GM23338 (cell line): Measurements from ENCODE around the gene GUCY2C. TPM values are rescaled to one million over a fixed set of nuclear protein-coding genes. Genes with fewer than 3 reads are reported as not detected.

Experiments
- ATAC-seq: fragments of 200-7000 bp; cut with Tn5 transposase; 3 replicates; pipeline ENCODE4 v1.9.1; 2020
- DNase-seq: peaks from one replicate; pipeline ENCODE4 v3.0.0-alpha.2; 2015; ENCODE audit warnings: low spot score
- H2AFZ ChIP-seq: fragments of 200-600 bp; sonication (generic); 2 replicates; pipeline ENCODE4 v1.8.0; 2016; ENCODE audit warnings: antibody characterized with exemption, mild to moderate bottlenecking, moderate library complexity
- H3F3A ChIP-seq: fragments of 200-600 bp; sonication (generic); replicated peaks from 2 replicates; pipeline ENCODE4 v1.8.0; 2017; ENCODE audit warnings: antibody characterized with exemption, mixed run types, low read depth
- H3K27ac ChIP-seq: fragments of 200-600 bp; sonication (generic); 2 replicates; pipeline ENCODE4 v1.6.1; 2016; ENCODE audit warnings: low read depth
- H3K27me3 ChIP-seq: fragments of 200-600 bp; sonication (generic); 2 replicates; pipeline ENCODE4 v1.8.0; 2016; ENCODE audit warnings: mild to moderate bottlenecking, mixed run types, moderate library complexity; ENCODE audit not compliant: insufficient read depth
- H3K36me3 ChIP-seq: fragments of 200-600 bp; sonication (generic); 2 replicates; pipeline ENCODE4 v1.8.0; 2016; ENCODE audit warnings: mild to moderate bottlenecking; ENCODE audit not compliant: insufficient read depth
- H3K4me1 ChIP-seq: fragments of 200-600 bp; sonication (generic); 2 replicates; pipeline ENCODE4 v1.8.0; 2016; ENCODE audit warnings: mild to moderate bottlenecking, moderate library complexity; ENCODE audit not compliant: insufficient read depth
- H3K4me2 ChIP-seq: fragments of 200-600 bp; sonication (generic); 2 replicates; pipeline ENCODE4 v1.7.1; 2017; ENCODE audit warnings: mixed run types
- H3K4me3 ChIP-seq: fragments of 200-600 bp; sonication (generic); 2 replicates; pipeline ENCODE4 v1.6.1; 2016; ENCODE audit warnings: mixed run types
- H3K79me2 ChIP-seq: fragments of 200-600 bp; sonication (generic); replicated peaks from 2 replicates; pipeline ENCODE4 v1.8.0; 2017; ENCODE audit warnings: mild to moderate bottlenecking; ENCODE audit not compliant: insufficient read depth
- H3K9me2 ChIP-seq: fragments of 200-600 bp; sonication (generic); 2 replicates; pipeline ENCODE4 v1.8.0; 2017; ENCODE audit not compliant: insufficient read depth
- H4K20me1 ChIP-seq: fragments of 200-600 bp; sonication (generic); replicated peaks from 2 replicates; pipeline ENCODE4 v1.8.0; 2017; ENCODE audit warnings: mild to moderate bottlenecking; ENCODE audit not compliant: insufficient read depth
- H3K27ac Mint-ChIP-seq: 2 replicates; pipeline ENCODE4 v1.8.0; 2020; ENCODE audit warnings: inconsistent platforms, mild to moderate bottlenecking, moderate library complexity, mixed read lengths
- H3K27me3 Mint-ChIP-seq: 3 replicates; pipeline ENCODE4 v1.8.0; 2022; ENCODE audit warnings: low read depth, mild to moderate bottlenecking, moderate library complexity, mixed read lengths, inconsistent platforms; ENCODE audit not compliant: insufficient read depth, poor library complexity
- H3K36me3 Mint-ChIP-seq: 3 replicates; pipeline ENCODE4 v1.8.0; 2021; ENCODE audit warnings: low read depth, mild to moderate bottlenecking, inconsistent platforms, moderate library complexity, mixed read lengths
- H3K4me1 Mint-ChIP-seq: 3 replicates; pipeline ENCODE4 v1.8.0; 2020; ENCODE audit warnings: mild to moderate bottlenecking, inconsistent platforms, mixed read lengths
- H3K4me3 Mint-ChIP-seq: 3 replicates; pipeline ENCODE4 v1.8.0; 2021; ENCODE audit warnings: moderate library complexity, mild to moderate bottlenecking, inconsistent platforms, mixed read lengths
- H3K9me3 Mint-ChIP-seq: 3 replicates; pipeline ENCODE4 v1.8.0; 2020; ENCODE audit warnings: moderate library complexity, mild to moderate bottlenecking, inconsistent platforms, mixed read lengths
- CTCF ChIP-seq, 2 experiments: fragments of 200-600 bp in 1 of 2; sonication (generic) in 1 of 2; conservative IDR thresholded peaks; 2 replicates each; pipeline versions ENCODE4 v1.5.1 to v1.6.1; 2016 to 2017; ENCODE audit warnings: antibody characterized with exemption in 2 of 2, low read depth in 2 of 2, mild to moderate bottlenecking in 2 of 2, moderate library complexity in 1 of 2
- EZH2phosphoT487 ChIP-seq: fragments of 200-600 bp; sonication (generic); IDR thresholded peaks from one replicate; pipeline ENCODE4 v1.8.1; 2018; ENCODE audit warnings: antibody characterized with exemption; ENCODE audit not compliant: unreplicated experiment
- ZNF462 ChIP-seq: fragments of 250-450 bp; sonication (Bioruptor Pico); IDR thresholded peaks from 2 replicates; pipeline ENCODE4 v1.5.0; 2020; ENCODE audit warnings: mild to moderate bottlenecking, moderate library complexity
- polyA plus RNA-seq: library from polyadenylated mRNA; unstranded; fragments of >200 nt; fragmentation: Nextera tagmentation; extraction: Ambion mirVana; gene quantifications from 2 replicates; pipeline ENCODE4 v1.2.1, GENCODE V29; 2016
- total RNA-seq: library from RNA; depleted of rRNA; stranded (reverse); fragments of >200 nt; shearing (Covaris generic); gene quantifications from 2 replicates; pipeline ENCODE4 v1.2.3, GENCODE V29; 2014

GUCY2C gene
- total and polyA plus RNA-seq, 2 experiments from 2014 or later: 2.1 to 3.1 TPM

- Histone ChIP-seq H3K36me3 (peaks cover 3% of the 10 kb centered on the region; the same call in 1 of the 2 replicates), H3K79me2 (no peaks in the 10 kb centered on the region), H3K27ac (no peak overlapping the region), H2AFZ (no peak overlapping the region), H3K4me2 (no peak overlapping the region), H4K20me1 (no peaks in the 10 kb centered on the region), H3K27me3 (no peaks in the 10 kb centered on the region), H3F3A (no peaks in the 10 kb centered on the region), H3K4me3 (no peak overlapping the region), H3K9me2 (no peaks in the 10 kb centered on the region), H3K4me1 (no peaks in the 10 kb centered on the region)
- DNase-seq: peak; percentile 81
- Mint-ChIP-seq H3K36me3 (peaks cover 12% of the 10 kb centered on the region; the same call in 2 of the 3 replicates), H3K4me1 (peaks cover 7% of the 10 kb centered on the region), H3K4me3 (no peak overlapping the region), H3K9me3 (peaks cover 16% of the 10 kb centered on the region; the same call in 2 of the 3 replicates), H3K27me3 (no peaks in the 10 kb centered on the region), H3K27ac (no peak overlapping the region)
- peak; percentile 67 for TF ChIP-seq ZNF462 (CRISPR knock-in tag)
- peak; percentile 93 to 95 for TF ChIP-seq CTCF (conservative IDR thresholded peaks at IDR 0.05; ENCODE audit: low read depth in 2 of 2)
- no peak for TF ChIP-seq EZH2phosphoT487
- ATAC-seq: peak; percentile 94
These were observed 27.4 kb upstream of the GUCY2C start for GRCh38 chr12:14723763-14724162.
